ENCODE results near the gene ATP11A.
"Not testable (repeated sequence)": the region's sequence is repeated elsewhere in the genome, so short reads cannot be mapped to it uniquely, and the experiment has no call there.

The ATP11A gene

GRCh38 chr13:112779856-112780604, 90.2 kb downstream of the ATP11A start:
- H3K27me3 ChIP-seq (ENCODE audit: insufficient read depth, low read length) = no peaks in the 10 kb centered on the region
- no peaks in the 10 kb centered on the region for H3K9me3 ChIP-seq (ENCODE audit: insufficient read depth, low read depth, low read length)
- no peak overlapping the region for H3K9ac ChIP-seq (ENCODE audit: low read depth, low read length)
- H3K27ac ChIP-seq (ENCODE audit: low read length) = no peak overlapping the region
- H3K36me3 ChIP-seq (ENCODE audit: insufficient read depth, low read depth, low read length) = no peaks in the 10 kb centered on the region
- peaks cover 12% of the 10 kb centered on the region; the same call in 1 of the 2 replicates for H3K4me1 ChIP-seq (ENCODE audit: insufficient read depth, low read length)
- H3K4me3 ChIP-seq (ENCODE audit: low read length) = no peak overlapping the region

GRCh38 chr13:112781287-112781686, 91.4 kb downstream of the ATP11A start:
- Histone ChIP-seq H3K27ac (ENCODE audit: low read length) (no peak overlapping the region), H3K4me3 (ENCODE audit: low read length) (no peak overlapping the region), H3K9me3 (ENCODE audit: insufficient read depth, low read depth, low read length) (no peaks in the 10 kb centered on the region), H3K27me3 (ENCODE audit: insufficient read depth, low read length) (no peaks in the 10 kb centered on the region), H3K4me1 (ENCODE audit: insufficient read depth, low read length) (peaks cover 12% of the 10 kb centered on the region; the same call in 1 of the 2 replicates), H3K9ac (ENCODE audit: low read depth, low read length) (no peak overlapping the region), H3K36me3 (ENCODE audit: insufficient read depth, low read depth, low read length) (peaks cover 5% of the 10 kb centered on the region; the same call in 1 of the 2 replicates)

GRCh38 chr13:112781881-112782361, 92.1 kb downstream of the ATP11A start:
- H3K27me3 ChIP-seq (ENCODE audit: insufficient read depth, low read length) = no peaks in the 10 kb centered on the region
- H3K9ac ChIP-seq (ENCODE audit: low read depth, low read length) = no peak overlapping the region
- peaks cover 12% of the 10 kb centered on the region; the same call in 1 of the 2 replicates for H3K4me1 ChIP-seq (ENCODE audit: insufficient read depth, low read length)
- H3K4me3 ChIP-seq (ENCODE audit: low read length) = no peak overlapping the region
- no peaks in the 10 kb centered on the region; the same call in 1 of the 2 replicates for H3K9me3 ChIP-seq (ENCODE audit: insufficient read depth, low read depth, low read length)
- H3K36me3 ChIP-seq (ENCODE audit: insufficient read depth, low read depth, low read length) = peaks cover 10% of the 10 kb centered on the region; the same call in 1 of the 2 replicates
- no peak overlapping the region for H3K27ac ChIP-seq (ENCODE audit: low read length)

- H3K36me3 ChIP-seq (ENCODE audit: insufficient read depth, low read depth, low read length) = peaks cover 11% of the 10 kb centered on the region; the same call in 1 of the 2 replicates
- H3K4me3 ChIP-seq (ENCODE audit: low read length) = no peak overlapping the region
- H3K4me1 ChIP-seq (ENCODE audit: insufficient read depth, low read length) = peaks cover 12% of the 10 kb centered on the region; the same call in 1 of the 2 replicates
- H3K27me3 ChIP-seq (ENCODE audit: insufficient read depth, low read length) = no peaks in the 10 kb centered on the region
- no peak overlapping the region for H3K27ac ChIP-seq (ENCODE audit: low read length)
- H3K9ac ChIP-seq (ENCODE audit: low read depth, low read length) = no peak overlapping the region
- H3K9me3 ChIP-seq (ENCODE audit: insufficient read depth, low read depth, low read length) = peaks cover under 1% of the 10 kb centered on the region; the same call in 1 of the 2 replicates
These were observed 92.7 kb downstream of the ATP11A start for GRCh38 chr13:112782429-112783010.

- H3K4me3 ChIP-seq (ENCODE audit: low read length) = no peak overlapping the region
- peaks cover 19% of the 10 kb centered on the region; the same call in 1 of the 2 replicates for H3K36me3 ChIP-seq (ENCODE audit: insufficient read depth, low read depth, low read length)
- H3K9me3 ChIP-seq (ENCODE audit: insufficient read depth, low read depth, low read length) = peaks cover 5% of the 10 kb centered on the region; the same call in 1 of the 2 replicates
- H3K27ac ChIP-seq (ENCODE audit: low read length) = no peak overlapping the region
- no peak overlapping the region for H3K9ac ChIP-seq (ENCODE audit: low read depth, low read length)
- H3K4me1 ChIP-seq (ENCODE audit: insufficient read depth, low read length) = peaks cover 12% of the 10 kb centered on the region; the same call in 1 of the 2 replicates
- H3K27me3 ChIP-seq (ENCODE audit: insufficient read depth, low read length) = no peaks in the 10 kb centered on the region
These were observed 93.5 kb downstream of the ATP11A start for GRCh38 chr13:112783135-112783977.

GRCh38 chr13:112783978-112784371, 94.1 kb downstream of the ATP11A start:
- no peak overlapping the region for H3K9ac ChIP-seq (ENCODE audit: low read depth, low read length)
- peaks cover 9% of the 10 kb centered on the region; the same call in 1 of the 2 replicates for H3K9me3 ChIP-seq (ENCODE audit: insufficient read depth, low read depth, low read length)
- peaks cover 12% of the 10 kb centered on the region; the same call in 1 of the 2 replicates for H3K4me1 ChIP-seq (ENCODE audit: insufficient read depth, low read length)
- H3K27ac ChIP-seq (ENCODE audit: low read length) = no peak overlapping the region
- H3K27me3 ChIP-seq (ENCODE audit: insufficient read depth, low read length) = no peaks in the 10 kb centered on the region
- H3K36me3 ChIP-seq (ENCODE audit: insufficient read depth, low read depth, low read length) = peaks cover 25% of the 10 kb centered on the region; the same call in 1 of the 2 replicates
- no peak overlapping the region for H3K4me3 ChIP-seq (ENCODE audit: low read length)

- Histone ChIP-seq H3K4me3 (ENCODE audit: low read length) (no peak overlapping the region), H3K9ac (ENCODE audit: low read depth, low read length) (no peak overlapping the region), H3K9me3 (ENCODE audit: insufficient read depth, low read depth, low read length) (peaks cover 13% of the 10 kb centered on the region; the same call in 1 of the 2 replicates), H3K27me3 (ENCODE audit: insufficient read depth, low read length) (no peaks in the 10 kb centered on the region), H3K27ac (ENCODE audit: low read length) (no peak overlapping the region), H3K4me1 (ENCODE audit: insufficient read depth, low read length) (peaks cover 9% of the 10 kb centered on the region; the same call in 1 of the 2 replicates), H3K36me3 (ENCODE audit: insufficient read depth, low read depth, low read length) (peaks cover 33% of the 10 kb centered on the region; the same call in 1 of the 2 replicates)
These were observed 95.1 kb downstream of the ATP11A start for GRCh38 chr13:112784811-112785482.

GRCh38 chr13:112785483-112785856, 95.6 kb downstream of the ATP11A start:
- Histone ChIP-seq H3K36me3 (ENCODE audit: insufficient read depth, low read depth, low read length) (peaks cover 33% of the 10 kb centered on the region; the same call in 1 of the 2 replicates), H3K4me3 (ENCODE audit: low read length) (no peak overlapping the region)

GRCh38 chr13:112786810-112787209, 97.0 kb downstream of the ATP11A start:
- H3K27ac ChIP-seq (ENCODE audit: low read length); H3K9ac ChIP-seq (ENCODE audit: low read depth, low read length); H3K4me3 ChIP-seq (ENCODE audit: low read length); H3K27me3 ChIP-seq (ENCODE audit: insufficient read depth, low read length); H3K4me1 ChIP-seq (ENCODE audit: insufficient read depth, low read length): not testable (repeated sequence)
- Histone ChIP-seq H3K9me3 (ENCODE audit: insufficient read depth, low read depth, low read length) (peaks cover 13% of the 10 kb centered on the region; the same call in 1 of the 2 replicates), H3K36me3 (ENCODE audit: insufficient read depth, low read depth, low read length) (peaks cover 33% of the 10 kb centered on the region; the same call in 1 of the 2 replicates)

More at GRCh38 chr13:112785483-112785856, 95.6 kb downstream of the ATP11A start:
- peaks cover 13% of the 10 kb centered on the region; the same call in 1 of the 2 replicates for H3K9me3 ChIP-seq (ENCODE audit: insufficient read depth, low read depth, low read length)
- H3K27me3 ChIP-seq (ENCODE audit: insufficient read depth, low read length) = no peaks in the 10 kb centered on the region
- H3K9ac ChIP-seq (ENCODE audit: low read depth, low read length) = no peak overlapping the region
- no peak overlapping the region for H3K27ac ChIP-seq (ENCODE audit: low read length)
- peaks cover 4% of the 10 kb centered on the region; the same call in 1 of the 2 replicates for H3K4me1 ChIP-seq (ENCODE audit: insufficient read depth, low read length)

GRCh38 chr13:112790735-112791641, 101.2 kb downstream of the ATP11A start:
- no peak overlapping the region for H3K4me3 ChIP-seq (ENCODE audit: low read length)
- no peak overlapping the region for H3K27ac ChIP-seq (ENCODE audit: low read length)
- no peaks in the 10 kb centered on the region for H3K27me3 ChIP-seq (ENCODE audit: insufficient read depth, low read length)
- H3K9me3 ChIP-seq (ENCODE audit: insufficient read depth, low read depth, low read length) = peaks cover 13% of the 10 kb centered on the region; the same call in 1 of the 2 replicates
- peaks cover 4% of the 10 kb centered on the region; the same call in 1 of the 2 replicates for H3K4me1 ChIP-seq (ENCODE audit: insufficient read depth, low read length)
- no peak overlapping the region for H3K9ac ChIP-seq (ENCODE audit: low read depth, low read length)
- H3K36me3 ChIP-seq (ENCODE audit: insufficient read depth, low read depth, low read length) = peaks cover 28% of the 10 kb centered on the region; the same call in 1 of the 2 replicates
